GM12892 (cell line): ENCODE results near the gene TMTC2.
"Not testable (repeated sequence)": the region's sequence is repeated elsewhere in the genome, so short reads cannot be mapped to it uniquely, and the experiment has no call there.

ENCODE experiments used
- POLR2A ChIP-seq: IDR thresholded peaks from 2 replicates; pipeline ENCODE4 v1.6.1; 2011; ENCODE audit warnings: low read depth, low read length, control low read depth
- TAF1 ChIP-seq: IDR thresholded peaks from 2 replicates; pipeline ENCODE4 v1.6.1; 2011; ENCODE audit warnings: low read depth, mild to moderate bottlenecking, control low read depth, low read length, borderline replicate concordance

- not testable (repeated sequence) for TF ChIP-seq TAF1, POLR2A
Measured at GRCh38 chr12:82805004-82805403, 118.3 kb downstream of the TMTC2 start.
